Suprapubic skin (tissue), 4 donors: ENCODE results near the gene POMT2.

Experiments used
- POLR2A ChIP-seq, 2 donors: fragments of 450-650 bp; IDR thresholded peaks; one replicate each; pipeline ENCODE4 v1.6.1; 2017; ENCODE audit warnings: antibody characterized with exemption in 2 of 2, mild to moderate bottlenecking in 2 of 2, moderate library complexity in 2 of 2
- POLR2AphosphoS5 ChIP-seq, 3 donors: sonication (generic); formaldehyde crosslinking; IDR thresholded peaks; one replicate each; pipeline ENCODE4 v1.6.1; 2017; ENCODE audit warnings: antibody characterized with exemption in 3 of 3
- TF ChIP-seq, protein P1 (sequence below), 2 donors: fragments of 200-600 bp in 1 of 2; fragments of 450-650 bp in 1 of 2; sonication (generic) in 1 of 2; IDR thresholded peaks; one replicate each; pipeline ENCODE4 v1.5.1; 2016 to 2019; ENCODE audit warnings: antibody characterized with exemption in 2 of 2, mild to moderate bottlenecking in 1 of 2, moderate library complexity in 1 of 2

- no peak for TF ChIP-seq POLR2AphosphoS5 (IDR thresholded peaks at IDR 0.05)
- TF ChIP-seq, protein P1, sequence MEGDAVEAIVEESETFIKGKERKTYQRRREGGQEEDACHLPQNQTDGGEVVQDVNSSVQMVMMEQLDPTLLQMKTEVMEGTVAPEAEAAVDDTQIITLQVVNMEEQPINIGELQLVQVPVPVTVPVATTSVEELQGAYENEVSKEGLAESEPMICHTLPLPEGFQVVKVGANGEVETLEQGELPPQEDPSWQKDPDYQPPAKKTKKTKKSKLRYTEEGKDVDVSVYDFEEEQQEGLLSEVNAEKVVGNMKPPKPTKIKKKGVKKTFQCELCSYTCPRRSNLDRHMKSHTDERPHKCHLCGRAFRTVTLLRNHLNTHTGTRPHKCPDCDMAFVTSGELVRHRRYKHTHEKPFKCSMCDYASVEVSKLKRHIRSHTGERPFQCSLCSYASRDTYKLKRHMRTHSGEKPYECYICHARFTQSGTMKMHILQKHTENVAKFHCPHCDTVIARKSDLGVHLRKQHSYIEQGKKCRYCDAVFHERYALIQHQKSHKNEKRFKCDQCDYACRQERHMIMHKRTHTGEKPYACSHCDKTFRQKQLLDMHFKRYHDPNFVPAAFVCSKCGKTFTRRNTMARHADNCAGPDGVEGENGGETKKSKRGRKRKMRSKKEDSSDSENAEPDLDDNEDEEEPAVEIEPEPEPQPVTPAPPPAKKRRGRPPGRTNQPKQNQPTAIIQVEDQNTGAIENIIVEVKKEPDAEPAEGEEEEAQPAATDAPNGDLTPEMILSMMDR (IDR thresholded peaks at IDR 0.05), result no peak
- TF ChIP-seq POLR2A (IDR thresholded peaks at IDR 0.05), result no peak
Observed at GRCh38 chr14:77240336-77240915, 80.3 kb downstream of the POMT2 start.
